Left forelimb (tissue), 1 donor: ENCODE data around the gene TWF2.
"Not testable (repeated sequence)": the region's sequence is repeated elsewhere in the genome, so short reads cannot be mapped to it uniquely, and the experiment has no call there.

Experiments
- DNase-seq: peaks from one replicate; pipeline ENCODE4 v3.0.0-alpha.2; 2018; ENCODE audit warnings: low spot score

The TWF2 gene

DNA sequence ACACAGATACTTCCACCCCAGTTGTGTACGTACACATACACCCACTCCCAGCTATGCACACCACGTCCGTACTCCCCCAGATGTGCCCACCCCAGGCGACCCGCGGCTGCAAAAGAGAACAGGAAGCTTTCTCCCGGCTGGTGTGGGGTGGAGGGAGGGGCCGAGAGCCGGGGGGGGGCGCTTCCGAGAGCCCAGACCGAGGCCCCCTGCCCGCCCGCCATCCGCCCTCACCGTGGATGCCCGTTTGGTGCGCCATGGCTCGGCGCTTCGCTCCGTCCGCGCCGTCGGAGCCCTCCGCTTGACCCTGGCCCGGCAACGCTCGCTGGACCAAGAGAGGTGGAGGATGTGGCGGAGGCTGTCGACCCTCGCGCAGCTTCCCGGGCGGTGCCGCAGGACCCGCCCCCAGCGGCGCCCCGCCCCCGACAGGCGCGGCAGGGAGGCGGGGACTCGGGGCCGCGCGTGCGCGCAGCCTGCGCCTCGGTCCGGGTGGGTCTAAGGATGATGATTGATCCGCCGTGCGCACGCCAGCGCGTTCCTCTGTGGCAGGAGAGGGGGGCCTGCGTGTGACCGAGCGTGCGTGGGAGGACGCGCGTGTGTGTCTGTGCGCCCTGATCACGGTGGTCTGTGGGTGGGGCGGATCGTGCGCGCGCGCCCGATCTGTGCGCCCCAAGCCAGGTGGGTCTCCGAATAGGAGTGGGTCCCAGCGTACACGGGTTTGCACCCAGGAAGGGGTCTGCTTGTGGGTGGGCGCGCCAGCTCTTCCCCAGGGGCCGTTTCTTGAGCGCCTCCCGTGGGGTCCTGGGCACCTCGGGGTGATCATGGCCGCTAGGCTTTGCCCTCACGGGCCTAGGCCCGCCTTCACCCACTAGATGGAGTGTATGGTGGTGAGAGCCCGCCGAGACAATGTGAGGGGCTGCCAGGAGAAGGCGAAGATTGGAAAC, at the start of gene TWF2:
TWF2 (minus strand) TSS at position 398 of the 941 bp plus-strand sequence; CDS start at position 256, 142 bp downstream.
- DNase-seq: peak; percentile 89

DNA sequence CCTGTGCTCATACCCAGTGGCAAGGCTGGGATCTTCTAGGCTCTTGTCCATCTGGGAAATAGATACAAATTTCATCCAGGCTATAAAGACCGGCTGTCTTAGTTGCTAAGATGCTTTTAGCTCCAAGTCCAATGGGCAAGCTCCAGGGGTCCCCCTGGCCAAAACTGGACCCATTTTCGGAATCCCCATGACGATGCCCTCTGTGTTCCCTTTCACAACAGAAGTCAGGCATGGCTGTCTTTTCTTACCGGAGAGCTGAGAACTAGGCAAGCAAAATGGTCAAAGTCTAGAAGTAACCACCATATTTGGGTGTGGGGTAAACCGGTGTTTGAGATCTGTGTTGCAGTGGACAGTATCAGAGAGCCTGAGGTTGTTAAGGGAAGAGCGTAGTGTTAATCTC, 49.7 kb upstream of the TWF2 start:
- no peak for DNase-seq

DNA sequence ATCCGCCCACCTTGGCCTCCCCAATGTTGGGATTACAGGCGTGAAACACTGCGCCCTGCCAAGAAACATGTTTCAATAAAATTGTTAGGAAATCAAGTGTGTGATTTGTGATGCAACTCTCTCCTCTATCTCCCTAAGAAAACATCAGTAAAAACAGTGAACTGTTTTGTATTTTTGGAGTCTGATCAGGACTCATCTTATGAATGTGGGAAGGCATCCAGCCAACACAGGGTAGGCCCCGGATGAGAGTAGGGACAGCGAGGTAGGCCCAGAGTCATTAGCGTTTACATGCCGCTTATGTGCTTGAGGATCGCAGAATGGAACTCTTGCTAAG, 47.8 kb upstream of the TWF2 start:
- no peak for DNase-seq

DNA sequence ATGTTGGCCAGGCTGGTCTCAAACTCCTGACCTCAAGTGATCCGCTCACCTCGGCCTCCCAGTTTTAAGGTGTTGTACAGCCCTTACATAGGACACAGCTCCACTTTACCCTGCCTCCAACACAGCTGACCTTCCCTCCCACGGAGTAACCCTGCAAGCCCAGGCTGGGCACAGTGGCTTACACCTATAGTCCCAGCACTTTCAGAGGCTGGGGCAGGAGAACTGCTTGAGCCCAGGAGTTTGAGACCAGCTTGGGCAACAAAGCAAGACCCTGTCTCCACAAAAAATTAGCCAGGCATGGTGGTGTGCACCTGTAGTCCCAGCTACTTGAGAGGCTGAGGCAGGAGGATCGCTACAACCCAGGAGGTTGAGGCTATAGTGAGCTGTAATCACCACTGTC, 45.1 kb upstream of the TWF2 start:
- not testable (repeated sequence) for DNase-seq

DNA sequence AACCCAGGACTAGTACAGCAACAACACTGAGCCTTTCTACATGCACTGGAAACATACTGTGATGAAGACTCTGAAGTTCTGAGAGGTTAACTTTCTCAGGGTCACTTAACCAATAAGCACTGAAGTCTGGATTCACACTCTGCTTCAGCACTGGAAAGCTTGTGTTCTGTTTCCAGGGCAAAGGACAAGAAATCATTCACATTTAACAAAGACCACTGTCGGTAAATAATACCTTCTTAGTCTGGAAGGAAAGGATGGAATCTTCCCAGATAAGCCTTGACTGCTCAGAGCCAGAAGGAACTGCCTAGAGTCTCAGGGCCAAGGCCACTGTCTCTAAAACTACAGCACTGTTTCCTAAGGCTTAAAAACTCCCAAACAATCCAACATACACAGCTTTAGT, 44.3 kb upstream of the TWF2 start:
- no peak for DNase-seq

DNA sequence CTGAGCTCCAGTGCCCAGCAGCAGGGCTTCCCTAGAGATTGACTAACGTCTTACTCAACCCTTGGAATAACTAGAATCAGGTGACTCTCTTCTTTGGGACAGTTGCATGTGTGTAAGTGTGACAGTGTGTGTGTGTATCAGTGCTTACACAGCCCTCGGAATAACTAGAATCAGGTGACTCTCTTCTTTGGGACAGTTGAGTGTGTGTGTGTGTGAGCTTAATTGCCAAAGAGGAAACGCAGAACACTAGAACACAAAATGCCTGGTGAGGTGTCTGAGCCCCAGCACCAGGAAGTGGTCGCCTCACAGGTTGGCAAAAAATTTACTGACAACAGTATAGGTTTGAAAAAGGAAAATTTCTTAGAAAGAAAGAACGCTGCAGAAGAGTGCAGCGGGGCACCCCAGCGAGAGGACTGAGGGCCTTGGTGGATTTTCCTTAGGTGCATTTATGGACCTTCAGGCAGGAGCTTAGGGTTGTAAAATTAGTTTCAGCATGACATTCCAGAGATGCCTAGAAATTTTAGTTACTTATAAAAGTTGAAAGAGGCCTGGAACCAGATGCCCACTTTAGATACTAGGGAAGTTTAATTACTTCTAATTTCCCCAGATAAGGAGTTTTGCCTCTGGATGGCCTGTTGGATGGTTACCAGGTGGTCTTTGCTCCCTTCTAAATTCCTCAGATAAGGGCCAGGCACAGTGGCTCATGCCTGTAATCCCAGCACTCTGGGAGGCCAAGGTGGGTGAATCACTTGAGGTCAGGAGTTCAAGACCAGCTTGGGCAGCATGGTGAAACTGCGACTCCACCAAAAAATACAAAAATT, 43.2 kb upstream of the TWF2 start:
- no peak for DNase-seq

DNA sequence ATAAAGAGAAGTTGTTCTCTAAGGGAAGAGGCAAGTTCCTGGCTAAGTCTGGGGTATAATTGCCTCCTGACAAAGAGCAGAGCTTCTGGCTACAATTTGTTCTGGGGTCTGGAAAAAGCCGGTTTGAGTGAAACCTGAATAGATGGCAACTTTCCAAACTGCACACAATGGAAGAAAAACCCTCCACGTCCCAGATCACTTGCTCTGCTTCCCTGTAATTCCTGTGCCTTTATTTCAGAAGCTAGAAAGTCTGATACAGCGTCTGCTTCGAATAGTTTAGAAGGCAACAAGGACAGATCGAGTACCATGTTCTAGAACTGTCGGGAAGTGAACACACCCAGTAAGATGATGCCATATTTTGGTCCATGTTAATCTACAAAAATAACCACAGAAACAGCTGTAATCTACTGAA, 41.1 kb upstream of the TWF2 start:
- DNase-seq: no peak

DNA sequence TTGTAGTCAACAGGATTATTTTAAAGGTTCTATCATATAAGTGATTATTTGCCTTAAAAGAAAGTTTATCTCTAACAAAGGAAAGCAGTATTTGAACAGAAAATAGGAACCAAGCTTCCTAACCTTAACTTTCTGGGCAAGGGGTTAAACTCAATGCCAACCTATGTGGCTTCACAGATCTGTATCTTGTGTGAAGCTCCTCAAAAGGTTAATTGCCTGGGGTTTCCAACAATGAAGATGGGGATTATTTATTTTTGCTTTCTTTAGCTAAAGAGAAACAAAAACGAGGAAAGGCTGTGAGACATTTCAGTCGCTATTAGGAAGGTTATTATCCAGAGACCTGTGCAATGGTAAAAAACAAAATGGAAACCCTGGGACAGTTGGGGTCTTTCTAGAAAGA, 40.6 kb upstream of the TWF2 start:
- DNase-seq: no peak

DNA sequence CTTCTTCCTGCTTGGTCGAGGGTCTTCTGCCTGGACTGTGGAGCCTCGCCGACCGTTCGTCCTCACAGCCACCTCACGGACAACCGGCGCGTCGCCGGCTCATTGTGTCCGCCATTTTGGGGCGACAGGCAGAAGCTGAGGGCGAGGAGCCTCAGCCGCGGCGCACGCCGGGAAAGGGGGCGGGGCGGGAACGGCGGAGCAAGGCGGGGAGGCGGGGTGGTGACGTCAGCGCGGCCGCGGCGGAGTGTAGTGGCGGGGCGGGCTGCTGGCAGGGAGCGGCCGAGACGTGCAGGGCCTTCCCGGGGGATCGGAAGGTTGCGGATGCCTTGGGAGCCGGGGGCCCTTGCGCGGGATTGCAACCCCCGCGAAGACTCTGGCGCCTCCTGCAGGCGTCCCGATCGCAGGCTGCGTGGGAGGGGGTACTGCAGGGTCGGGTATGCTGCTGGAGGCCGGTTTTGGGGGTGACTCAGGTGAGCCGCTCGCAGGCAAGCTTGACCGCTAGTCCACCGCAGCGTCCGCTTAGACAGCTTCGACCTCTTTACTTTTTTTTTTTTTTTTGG, 39.6 kb upstream of the TWF2 start, which contains the start of gene WDR82:
WDR82 (minus strand) TSS at position 140 of the 560 bp plus-strand sequence. CDS start 288 bp downstream, outside the sequence.
- DNase-seq: peak; percentile 99

DNA sequence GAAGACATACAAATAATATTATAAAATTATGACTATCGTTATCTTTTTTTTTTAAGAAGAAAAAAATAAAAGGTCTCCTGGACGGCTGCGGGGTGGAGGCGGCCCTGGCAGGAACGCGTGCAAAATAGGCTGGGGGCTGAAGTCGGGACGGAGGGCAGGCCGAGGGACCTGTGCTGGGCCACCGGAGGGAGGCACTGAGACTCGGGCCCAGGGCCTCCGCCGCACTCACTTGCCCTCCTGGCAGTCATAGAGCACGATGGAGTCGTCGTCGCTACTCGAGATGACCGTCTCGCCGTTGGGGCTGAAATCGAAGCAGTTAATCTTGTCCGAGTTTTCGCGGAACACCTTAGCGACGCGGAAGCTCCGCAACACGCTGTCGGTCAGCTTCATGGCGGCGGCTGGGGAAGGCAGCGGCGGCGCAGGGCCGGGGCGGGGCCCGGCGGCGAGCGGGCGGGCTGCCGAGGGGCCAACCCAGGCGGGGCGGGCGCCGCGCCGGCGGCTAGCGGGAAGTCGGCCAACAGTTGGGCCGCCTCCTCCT, 39.1 kb upstream of the TWF2 start:
- no peak for DNase-seq

DNA sequence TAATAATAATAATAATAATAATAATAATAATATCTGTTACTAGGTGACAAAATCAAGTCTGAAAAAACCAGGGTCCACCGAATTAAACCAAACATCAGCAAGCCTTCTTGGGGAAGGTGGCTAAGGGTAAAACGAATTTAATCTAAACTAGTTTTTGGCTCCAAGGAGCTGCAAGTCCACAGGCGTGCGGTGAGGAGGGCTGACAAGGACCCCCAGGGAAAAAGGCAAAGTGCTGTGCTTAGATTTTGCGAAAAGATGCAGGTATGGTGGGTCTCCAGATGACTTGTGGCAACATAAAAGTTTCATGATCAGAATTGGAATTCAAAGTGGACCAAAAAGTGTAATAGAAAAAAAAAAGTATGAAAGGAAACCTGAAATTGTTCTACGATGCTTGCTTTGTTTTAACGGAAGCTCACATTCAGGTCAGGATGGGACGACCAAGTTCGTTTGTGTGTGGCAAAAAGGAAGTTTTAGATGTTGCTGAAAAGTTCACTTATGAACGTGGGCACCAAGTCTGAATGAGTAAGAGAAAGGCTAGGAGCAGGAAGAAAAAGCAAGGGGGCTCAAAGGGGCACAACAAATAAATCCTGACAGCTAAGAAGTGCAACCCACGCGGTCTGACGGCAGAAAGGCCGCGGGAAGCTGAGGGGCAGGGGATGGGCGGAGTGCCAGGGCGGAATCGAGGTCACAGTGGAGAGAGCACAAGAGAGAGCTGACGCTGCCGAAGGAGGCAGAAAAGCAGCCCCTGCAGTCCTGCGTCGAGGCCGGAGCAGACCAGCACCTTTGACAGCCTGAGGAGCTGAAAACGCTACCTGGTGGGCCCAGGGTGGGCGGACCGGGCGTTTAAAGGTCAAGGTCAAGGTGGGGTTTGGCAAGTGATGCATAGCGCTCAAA, 38.4 kb upstream of the TWF2 start:
- no peak for DNase-seq

DNA sequence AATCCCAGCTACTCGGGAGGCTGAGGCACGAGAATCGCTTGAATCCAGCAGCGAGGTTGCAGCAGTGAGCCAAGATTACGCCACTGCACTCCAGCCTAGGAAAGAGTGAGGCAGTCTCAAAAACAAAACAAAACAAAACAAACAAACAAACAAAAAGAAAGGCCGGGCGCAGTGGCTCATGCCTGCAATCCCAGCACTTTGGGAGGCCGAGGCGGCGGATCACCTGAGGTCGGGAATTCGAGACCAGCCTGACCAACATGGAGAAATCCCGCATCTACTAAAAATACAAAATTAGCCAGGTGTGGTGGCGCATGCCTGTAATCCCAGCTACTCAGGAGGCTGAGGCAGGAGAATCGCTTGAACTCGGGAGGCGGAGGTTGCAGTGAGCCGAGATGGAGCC, 35.8 kb upstream of the TWF2 start:
- not testable (repeated sequence) for DNase-seq

DNA sequence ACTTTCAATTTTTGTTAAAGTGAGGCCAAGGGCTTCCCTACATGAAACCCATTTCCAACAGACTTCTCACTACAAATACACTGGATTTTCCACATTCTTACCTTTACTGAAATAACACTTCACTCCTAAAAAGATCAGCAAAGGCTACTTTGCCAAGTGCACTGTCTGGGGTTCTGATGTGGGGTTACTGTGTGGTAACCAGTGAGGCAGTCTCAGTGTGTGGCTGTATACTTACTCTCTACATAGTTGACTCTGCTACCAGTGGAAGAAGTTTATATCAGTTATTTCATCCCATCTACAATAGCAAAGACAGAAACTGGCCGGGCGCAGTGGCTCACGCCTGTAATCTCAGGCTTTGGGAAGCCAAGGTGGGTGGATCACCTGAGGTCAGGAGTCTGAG, 33.9 kb upstream of the TWF2 start:
- no peak for DNase-seq

DNA sequence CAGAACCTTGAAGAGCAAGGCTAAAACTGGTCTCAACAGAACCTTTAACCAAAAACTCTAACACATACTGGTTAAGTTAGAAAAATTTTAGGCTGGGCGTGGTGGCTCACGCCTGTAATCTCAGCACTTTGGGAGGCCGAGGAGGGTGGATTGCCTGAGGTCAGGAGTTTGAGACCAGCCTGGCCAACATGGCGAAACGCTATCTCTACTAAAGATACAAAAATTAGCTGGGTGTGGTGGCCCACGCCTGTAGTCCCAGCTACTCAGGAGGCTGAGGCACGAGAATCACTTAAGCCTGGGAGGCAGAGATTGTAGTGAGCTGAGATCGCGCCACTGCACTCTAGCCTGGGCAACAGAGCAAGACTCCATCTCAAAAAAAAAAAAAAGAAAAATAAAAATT, 33.2 kb upstream of the TWF2 start:
- DNase-seq: not testable (repeated sequence)

DNA sequence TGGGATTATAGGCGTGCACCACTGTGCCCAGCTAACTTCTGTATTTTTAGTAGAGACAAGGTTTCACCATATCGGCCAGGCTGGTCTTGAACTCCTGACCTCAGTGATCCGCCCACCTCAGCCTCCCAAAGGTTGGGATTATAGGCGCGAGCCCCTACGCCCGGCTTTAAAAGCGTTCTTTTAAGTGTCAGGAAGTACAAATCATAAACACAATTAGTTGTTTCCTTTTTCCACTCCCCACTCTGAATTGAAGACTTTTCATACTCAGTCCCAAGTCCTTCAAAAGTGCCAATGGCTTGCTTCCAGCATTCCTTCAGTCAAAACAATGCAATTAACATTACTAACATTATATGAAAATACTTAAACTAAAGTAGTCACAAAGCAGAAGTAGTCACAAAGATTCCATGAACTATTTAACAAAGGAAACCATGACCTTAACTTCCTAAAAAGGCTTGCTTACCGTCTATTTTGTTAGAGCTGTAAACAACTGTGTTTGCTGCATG, 31.3 kb upstream of the TWF2 start:
- DNase-seq: no peak

DNA sequence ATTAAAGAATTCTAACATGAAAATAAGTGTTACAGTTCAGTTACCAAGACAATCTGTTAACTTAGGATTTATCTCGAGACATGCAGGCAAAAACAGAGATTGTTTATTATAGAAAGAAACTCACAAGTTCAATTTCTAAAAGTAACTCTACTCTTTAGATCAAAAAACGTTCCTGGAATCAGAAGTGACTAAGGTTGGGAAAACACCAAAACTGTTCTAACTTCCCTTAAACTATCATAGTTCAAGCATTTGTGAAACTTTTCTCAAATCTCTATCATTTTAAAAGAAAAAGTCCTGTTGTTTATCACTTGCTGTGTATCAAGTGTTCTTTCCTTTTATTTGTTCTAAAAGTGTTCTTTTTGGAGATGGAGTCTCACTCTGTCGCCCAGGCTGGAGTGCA, 30.8 kb upstream of the TWF2 start:
- DNase-seq: no peak

DNA sequence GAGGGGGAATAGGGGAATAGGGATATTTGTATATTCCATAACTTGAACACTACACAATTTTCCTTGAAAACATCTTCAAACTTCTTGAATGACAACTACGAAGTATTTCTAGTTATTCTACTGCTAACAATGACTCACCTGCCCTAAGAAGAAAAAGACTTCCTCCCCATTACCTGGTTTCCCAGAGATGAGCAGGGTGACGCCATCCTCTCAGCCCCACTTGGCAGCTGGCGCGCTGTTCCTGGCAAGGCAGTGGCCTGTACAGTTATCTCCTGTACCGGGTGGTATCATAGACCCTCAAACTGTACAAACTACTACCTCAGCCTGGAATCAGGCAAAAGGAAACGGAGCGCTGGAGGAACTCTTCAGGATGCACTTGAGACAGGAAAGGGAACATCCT, 29.1 kb upstream of the TWF2 start:
- no peak for DNase-seq

DNA sequence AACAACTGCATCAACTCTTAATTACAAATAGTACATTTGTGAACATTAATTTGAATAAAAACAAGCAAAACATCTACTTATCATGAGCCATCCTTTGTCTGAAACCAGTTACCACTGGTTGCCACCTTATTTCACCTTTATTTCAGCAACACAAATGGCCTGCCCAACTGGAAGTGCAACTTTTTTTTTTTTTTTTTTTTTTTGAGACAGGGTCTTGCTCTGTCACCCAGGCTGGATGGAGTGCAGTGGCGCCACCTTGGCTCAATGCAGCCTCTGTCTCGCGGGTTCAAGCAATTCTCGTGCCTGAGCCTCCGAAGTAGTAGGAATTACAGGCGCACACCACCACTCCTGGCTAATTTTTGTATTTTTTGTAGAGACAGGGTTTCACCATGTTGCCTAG, 26.4 kb upstream of the TWF2 start:
- DNase-seq: no peak

DNA sequence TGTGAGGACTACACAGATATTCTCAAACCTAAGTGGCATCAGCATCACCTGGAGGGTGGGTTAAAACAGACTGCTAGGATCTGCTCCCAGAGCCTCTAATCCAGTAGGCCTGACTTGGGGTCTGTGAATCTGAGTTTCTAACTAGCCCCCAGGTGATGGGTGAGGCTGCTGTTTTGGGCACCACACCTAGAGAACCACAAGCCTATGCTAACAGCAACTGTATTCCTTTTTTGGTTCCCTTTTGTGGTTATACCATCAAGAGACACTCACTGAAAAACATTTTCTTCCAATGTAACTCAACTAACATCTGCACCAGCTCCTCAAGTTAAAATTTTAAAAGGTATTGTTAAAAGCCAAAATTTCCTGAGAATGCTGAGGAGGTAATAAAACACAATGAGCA, 23.5 kb upstream of the TWF2 start:
- no peak for DNase-seq

DNA sequence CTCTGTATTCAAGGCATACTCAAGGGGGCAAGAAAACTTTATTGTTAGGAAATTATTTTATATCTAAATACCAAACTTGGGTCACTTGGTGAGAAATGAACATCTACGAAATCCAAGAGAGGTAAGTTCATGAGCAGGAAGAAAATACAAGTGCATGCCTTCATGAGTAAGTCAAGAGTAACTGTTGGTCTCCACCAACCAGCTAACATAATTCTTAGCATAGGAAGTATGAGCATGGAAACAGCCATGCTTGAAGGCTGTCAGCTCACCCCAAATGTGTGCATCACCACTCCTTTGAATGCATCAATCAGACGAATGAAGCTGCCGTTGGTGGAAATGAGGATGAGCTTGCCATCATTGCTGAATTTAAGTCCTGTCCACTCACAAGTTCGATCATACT, 20.5 kb upstream of the TWF2 start:
- no peak for DNase-seq

DNA sequence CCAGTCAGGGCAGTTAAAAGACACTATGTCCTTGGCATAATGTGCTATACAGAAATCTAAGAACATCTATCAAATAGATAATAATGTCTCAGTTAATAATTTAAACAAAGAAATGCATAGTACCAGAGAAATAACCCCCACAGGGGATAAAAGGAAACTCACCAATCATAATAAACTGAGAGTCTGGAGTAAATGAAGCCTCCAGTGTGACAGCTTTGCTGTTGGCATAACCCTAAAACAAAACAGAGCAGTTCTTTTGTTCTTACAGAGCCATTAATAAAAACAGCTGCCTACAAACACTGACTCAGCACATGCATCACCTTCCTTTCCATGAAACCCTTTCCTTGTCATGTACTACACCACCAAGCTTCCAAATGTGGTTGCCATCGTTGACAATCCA, 20.1 kb upstream of the TWF2 start:
- DNase-seq: no peak
